NOMO-1 treated with DMSO at 0.1 percent for 48 hours (cell line): ENCODE data around the gene COL27A1.

ENCODE experiments used
- DNase-seq: peaks from one replicate; lab custom pipeline; 2025; ENCODE audit not compliant: unreplicated experiment; lab: John Stamatoyannopoulos, UW

Gene COL27A1

GRCh38 chr9:114261987-114262386 lies 106.7 kb downstream of the COL27A1 start:
- no peak for DNase-seq

GRCh38 chr9:114263853-114264510 lies 108.6 kb downstream of the COL27A1 start:
- no peak for DNase-seq

DNA sequence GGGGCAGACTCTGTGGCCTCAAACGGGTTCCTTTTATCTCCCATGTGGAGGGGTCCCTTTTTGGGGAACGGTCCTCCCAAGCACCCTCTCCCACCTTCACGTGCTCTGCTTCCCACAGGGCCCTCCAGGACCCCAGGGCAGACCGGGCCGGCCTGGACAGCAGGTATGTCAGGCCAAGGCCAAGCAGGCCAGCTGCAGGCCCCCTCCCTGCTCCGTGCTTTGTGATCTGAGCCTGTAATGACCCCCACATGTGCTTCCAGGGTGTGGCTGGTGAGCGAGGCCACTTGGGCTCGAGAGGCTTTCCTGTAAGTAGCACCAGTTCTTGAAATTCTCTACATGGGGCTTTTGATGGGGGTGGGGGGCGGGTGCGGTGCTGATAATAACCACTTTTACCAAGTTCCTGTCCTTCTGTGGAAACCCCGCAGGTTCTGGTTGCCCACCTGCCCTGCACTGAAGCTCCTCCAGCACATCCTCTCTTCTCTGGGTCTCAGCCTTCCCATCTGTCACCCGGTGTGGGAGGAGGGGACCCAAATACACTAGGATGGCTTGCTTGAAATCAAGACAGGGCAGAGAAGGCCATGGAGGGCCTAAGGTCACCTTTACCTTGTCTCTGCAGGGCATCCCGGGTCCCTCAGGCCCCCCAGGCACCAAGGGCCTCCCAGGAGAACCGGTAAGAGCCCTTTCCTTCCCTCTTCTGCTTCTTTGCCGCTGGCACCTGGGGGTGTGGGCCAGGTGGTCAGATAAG lies 109.6 kb downstream of the COL27A1 start:
- no peak for DNase-seq

DNA sequence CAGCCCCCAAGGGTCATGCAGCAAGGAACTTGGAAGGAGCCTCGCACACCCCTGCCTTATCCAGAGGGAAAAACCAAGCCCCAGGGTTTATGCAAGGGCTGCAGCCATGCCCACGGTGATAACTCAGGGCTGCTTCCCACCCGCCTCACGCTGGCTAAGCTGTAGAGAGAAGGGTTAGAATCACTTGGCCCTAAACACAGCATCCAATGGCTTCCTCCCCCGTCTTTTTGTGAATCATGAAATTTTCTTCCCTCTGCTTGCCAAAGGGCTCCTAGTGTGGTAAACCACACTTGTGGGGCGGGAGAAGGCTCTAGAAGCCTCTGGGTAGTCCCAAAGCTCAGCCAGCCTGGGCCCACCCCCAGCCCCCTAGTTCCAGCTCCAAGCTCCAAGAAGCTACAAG lies 111.6 kb downstream of the COL27A1 start:
- DNase-seq: no peak

DNA sequence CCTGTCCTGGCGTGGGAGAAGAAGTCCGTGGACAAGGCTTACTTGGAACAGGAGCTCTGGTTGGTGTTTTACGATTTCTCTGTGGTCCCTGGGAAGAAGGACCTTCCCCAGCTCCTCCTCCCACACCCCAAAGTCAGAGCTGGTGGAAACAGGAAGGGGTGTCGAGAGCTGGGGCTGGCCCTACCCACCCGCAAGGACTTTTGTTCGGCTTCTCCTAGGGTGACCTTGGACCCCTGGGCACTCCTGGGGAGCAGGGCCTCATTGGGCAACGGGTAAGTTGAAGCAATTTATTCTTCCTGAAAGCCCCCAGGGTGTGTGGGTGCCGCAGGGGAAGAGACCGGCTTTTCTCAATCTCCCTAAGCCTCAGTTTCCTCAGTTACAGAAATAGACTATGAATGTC lies 113.7 kb downstream of the COL27A1 start:
- no peak for DNase-seq

- DNase-seq: no peak
These were observed 115.0 kb downstream of the COL27A1 start for GRCh38 chr9:114270120-114270975.

- no peak for DNase-seq
These were observed 116.5 kb downstream of the COL27A1 start for GRCh38 chr9:114271556-114272510.

- no peak for DNase-seq
These were observed 117.5 kb downstream of the COL27A1 start for GRCh38 chr9:114272739-114273431.

- no peak for DNase-seq
These were observed 118.1 kb downstream of the COL27A1 start for GRCh38 chr9:114273461-114273881.

GRCh38 chr9:114274217-114274616 lies 118.9 kb downstream of the COL27A1 start:
- no peak for DNase-seq

- DNase-seq: no peak
These were observed 120.1 kb downstream of the COL27A1 start for GRCh38 chr9:114275246-114276004.

DNA sequence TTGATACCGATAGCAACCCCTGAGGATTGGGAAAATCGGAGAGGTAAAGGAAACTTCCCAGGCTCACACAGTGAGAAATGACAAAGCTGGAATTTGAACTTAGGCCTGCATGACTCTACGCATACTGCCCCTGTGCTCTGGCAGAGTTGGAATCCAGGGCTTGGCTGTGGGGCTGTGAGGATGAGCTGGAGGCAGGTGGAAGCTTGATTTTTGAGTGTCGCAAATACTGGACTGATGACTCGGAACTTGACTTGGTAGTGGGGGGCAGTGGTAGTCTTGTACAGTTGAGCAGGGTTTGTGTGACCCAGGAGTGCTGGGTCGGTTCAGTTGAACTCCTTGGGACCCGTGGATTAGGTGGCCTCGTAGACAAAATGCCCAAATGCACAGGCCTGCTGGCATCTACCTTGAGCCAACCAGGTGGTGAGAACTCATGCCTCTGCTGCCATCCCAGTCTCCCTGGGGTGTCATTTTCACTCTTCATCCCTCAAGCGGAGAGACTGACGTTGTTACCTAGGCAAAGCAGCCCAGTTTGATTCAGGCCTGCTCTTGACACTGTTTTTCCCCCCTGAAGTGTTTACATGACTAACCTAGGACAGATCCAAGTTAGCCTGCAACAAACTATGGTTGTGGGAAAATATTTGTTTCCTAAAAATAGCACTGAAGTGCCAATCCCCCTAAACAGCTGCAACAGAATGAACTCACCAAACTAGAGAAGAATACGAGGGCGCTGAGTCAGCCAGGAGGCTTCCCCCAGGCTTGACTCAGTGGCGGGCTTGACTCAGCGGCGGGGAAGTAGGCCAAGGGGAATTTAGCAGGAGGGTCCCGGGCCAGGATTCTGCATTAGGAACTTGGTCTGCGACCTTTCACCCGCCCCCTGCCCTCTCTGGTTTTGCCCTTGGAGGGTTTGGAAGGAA lies 121.8 kb downstream of the COL27A1 start:
- no peak for DNase-seq

DNA sequence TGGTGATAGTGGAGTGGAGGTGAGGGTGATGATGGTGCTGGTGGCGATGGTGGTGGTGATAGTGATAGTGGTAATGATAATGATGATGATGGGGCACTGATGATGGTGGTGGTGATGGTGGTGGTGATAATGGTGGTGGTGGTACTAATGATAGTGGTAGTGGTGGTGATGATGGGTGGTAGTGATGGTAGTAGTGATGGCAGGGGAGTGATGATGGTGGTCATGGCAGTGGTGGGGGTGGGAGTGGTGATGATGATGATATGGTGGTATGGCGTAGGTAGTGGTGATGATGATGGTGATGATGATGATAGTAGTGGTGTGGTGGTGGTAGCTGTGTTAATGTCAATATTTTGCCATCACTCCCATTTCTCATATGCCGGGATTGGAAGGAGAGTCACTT lies 123.0 kb downstream of the COL27A1 start:
- no peak for DNase-seq

- no peak for DNase-seq
These were observed 123.7 kb downstream of the COL27A1 start for GRCh38 chr9:114278881-114279570.

- DNase-seq: no peak
These were observed 124.4 kb downstream of the COL27A1 start for GRCh38 chr9:114279693-114280092.

DNA sequence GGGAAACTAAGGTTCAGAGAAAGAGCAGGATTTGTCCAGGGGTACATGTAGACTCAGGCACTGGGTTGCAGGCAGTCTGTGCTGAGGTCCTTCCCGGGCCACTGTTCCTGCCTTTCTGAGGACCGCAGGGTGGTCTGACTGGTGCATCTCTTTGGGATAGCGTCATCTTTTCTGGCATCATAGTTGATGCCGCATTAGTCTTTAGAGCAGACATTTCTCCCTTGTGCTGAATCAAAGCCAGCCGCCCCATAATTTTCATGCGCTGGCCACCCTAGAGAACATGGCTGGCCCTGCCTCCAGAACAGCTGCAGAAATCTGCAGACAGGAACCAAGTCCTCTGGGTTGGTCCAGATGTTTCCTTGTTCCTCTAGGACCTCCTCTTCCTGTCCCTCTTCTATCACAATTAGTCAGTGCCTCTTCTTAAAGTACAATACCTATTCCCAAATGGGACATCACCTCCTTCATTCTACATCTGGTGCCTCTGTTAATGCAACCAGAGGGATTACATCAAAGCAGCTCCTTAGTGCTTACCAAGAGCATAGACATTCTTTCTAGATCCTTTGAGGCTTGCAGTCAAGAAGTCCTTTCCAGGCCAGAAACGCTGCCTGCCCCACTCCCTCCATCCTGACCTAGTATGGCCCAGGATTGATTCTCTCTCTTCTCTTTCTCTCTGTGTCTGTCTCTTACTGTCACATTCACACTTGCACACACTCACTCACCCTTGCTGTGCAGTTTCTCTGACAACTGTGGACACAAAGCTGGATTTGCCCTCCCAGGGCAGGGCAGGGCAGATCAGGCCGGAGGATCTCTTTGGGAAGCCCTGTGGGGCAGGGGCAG lies 125.5 kb downstream of the COL27A1 start:
- DNase-seq: no peak
